ENCODE data around the gene KCNQ2.

- TF ChIP-seq CTCF (IDR thresholded peaks at IDR 0.05; ENCODE audit: insufficient read depth, low read length, poor library complexity, severe bottlenecking), result no peak
- TF ChIP-seq EZH2phosphoT487 (conservative IDR thresholded peaks at IDR 0.05; ENCODE audit: low read length), result no peak
Measured at GRCh38 chr20:63493563-63494020, 21.1 kb upstream of the KCNQ2 start.

All from SU-DHL-6 (cell line).